ENCODE measurements around the gene MIPEP.

The MIPEP gene

GRCh38 chr13:23799945-23800344 lies 89.3 kb downstream of the MIPEP start:
- no peak overlapping the region for H3K4me3 ChIP-seq (ENCODE audit: low read depth, low read length)
- in situ Hi-C loops (cut with HindIII; ENCODE audit: low sequenced_read_pairs) = no loop called here
- DNase-seq (ENCODE audit: low read depth) = no peak
- TF ChIP-seq CTCF (IDR thresholded peaks at IDR 0.05; ENCODE audit: low read depth, low read length, missing control alignments) = no peak

GRCh38 chr13:23797276-23797903 lies 91.8 kb downstream of the MIPEP start:
- H3K4me3 ChIP-seq (ENCODE audit: low read depth, low read length) = no peak overlapping the region
- no peak for TF ChIP-seq CTCF (IDR thresholded peaks at IDR 0.05; ENCODE audit: low read depth, low read length, missing control alignments)
- DNase-seq (ENCODE audit: low read depth) = no peak
- in situ Hi-C loops (cut with HindIII; ENCODE audit: low sequenced_read_pairs) = no loop called here

DNA sequence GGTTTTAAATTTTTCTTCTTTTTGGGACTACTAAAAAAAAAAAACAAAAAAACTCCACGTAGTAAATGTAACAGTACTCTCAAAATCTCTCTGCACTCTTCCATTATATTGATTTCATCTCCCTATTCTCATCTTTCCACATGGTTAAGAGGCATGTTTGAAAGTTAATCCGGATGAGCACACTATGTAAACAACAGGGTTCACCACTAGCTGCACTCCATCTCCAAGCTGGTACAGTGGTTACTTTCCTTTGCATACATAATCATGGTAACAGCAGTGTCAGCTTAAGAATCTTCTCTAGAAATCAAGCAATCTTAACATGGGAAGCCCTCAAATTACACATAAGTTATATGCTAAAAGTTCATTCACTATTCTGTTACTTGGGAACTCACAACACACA lies 92.6 kb downstream of the MIPEP start:
- in situ Hi-C loops (cut with HindIII; ENCODE audit: low sequenced_read_pairs) = no loop called here
- no peak overlapping the region for H3K4me3 ChIP-seq (ENCODE audit: low read depth, low read length)
- peak; percentile 16 for DNase-seq (ENCODE audit: low read depth)
- no peak for TF ChIP-seq CTCF (IDR thresholded peaks at IDR 0.05; ENCODE audit: low read depth, low read length, missing control alignments)

- TF ChIP-seq CTCF (IDR thresholded peaks at IDR 0.05; ENCODE audit: low read depth, low read length, missing control alignments) = no peak
- in situ Hi-C loops (cut with HindIII; ENCODE audit: low sequenced_read_pairs) = no loop called here
- DNase-seq (ENCODE audit: low read depth) = peak; percentile 20
- H3K4me3 ChIP-seq (ENCODE audit: low read depth, low read length) = no peak overlapping the region
Observed at GRCh38 chr13:23794267-23795161, 94.7 kb downstream of the MIPEP start.

GRCh38 chr13:23793711-23794110 lies 95.5 kb downstream of the MIPEP start:
- in situ Hi-C loops (cut with HindIII; ENCODE audit: low sequenced_read_pairs) = no loop called here
- DNase-seq (ENCODE audit: low read depth) = no peak
- no peak overlapping the region for H3K4me3 ChIP-seq (ENCODE audit: low read depth, low read length)
- no peak for TF ChIP-seq CTCF (IDR thresholded peaks at IDR 0.05; ENCODE audit: low read depth, low read length, missing control alignments)

- no peak for DNase-seq (ENCODE audit: low read depth)
- in situ Hi-C loops (cut with HindIII; ENCODE audit: low sequenced_read_pairs) = no loop called here
- no peak overlapping the region for H3K4me3 ChIP-seq (ENCODE audit: low read depth, low read length)
- no peak for TF ChIP-seq CTCF (IDR thresholded peaks at IDR 0.05; ENCODE audit: low read depth, low read length, missing control alignments)
Observed at GRCh38 chr13:23792680-23793079, 96.5 kb downstream of the MIPEP start.
